H9 (cell line): ENCODE data around the gene STBD1. TPM values are rescaled to one million over a fixed set of nuclear protein-coding genes. Genes with fewer than 3 reads are reported as not detected.

Experiments used
- DNase-seq: peaks from one replicate; pipeline ENCODE4 v3.0.0-alpha.2; 2017
- H2AFZ ChIP-seq: one replicate; pipeline ENCODE4 v1.6.1; 2013; ENCODE audit warnings: mild to moderate bottlenecking, low read length, control low read depth, moderate library complexity
- H2AK5ac ChIP-seq: 2 replicates; pipeline ENCODE4 v1.6.1; 2013; ENCODE audit warnings: low read length, control low read depth, mixed read lengths; ENCODE audit not compliant: insufficient read length
- H2BK120ac ChIP-seq: one replicate; pipeline ENCODE4 v1.6.1; 2013; ENCODE audit warnings: low read depth, mild to moderate bottlenecking, low read length, control low read depth, inconsistent platforms; ENCODE audit not compliant: poor library complexity, severe bottlenecking
- H2BK12ac ChIP-seq: 2 replicates; pipeline ENCODE4 v1.6.1; 2013; ENCODE audit warnings: low read length, control low read depth, mixed read lengths, low read depth; ENCODE audit not compliant: insufficient read length
- H2BK15ac ChIP-seq: 2 replicates; pipeline ENCODE4 v1.6.1; 2013; ENCODE audit warnings: low read depth, low read length, control low read depth
- H2BK20ac ChIP-seq: one replicate; pipeline ENCODE4 v1.6.1; 2013; ENCODE audit warnings: low read depth, mild to moderate bottlenecking, low read length, control low read depth, inconsistent platforms; ENCODE audit not compliant: poor library complexity, severe bottlenecking
- H2BK5ac ChIP-seq: 2 replicates; pipeline ENCODE4 v1.6.1; 2013; ENCODE audit warnings: low read length, control low read depth, mixed read lengths; ENCODE audit not compliant: insufficient read length
- H3K14ac ChIP-seq: 2 replicates; pipeline ENCODE4 v1.6.1; 2013; ENCODE audit warnings: low read length, control low read depth; ENCODE audit not compliant: insufficient read depth
- H3K18ac ChIP-seq: 2 replicates; pipeline ENCODE4 v1.6.1; 2013; ENCODE audit warnings: low read depth, mild to moderate bottlenecking, mixed read lengths, low read length, control low read depth; ENCODE audit not compliant: insufficient read length
- H3K23ac ChIP-seq: 2 replicates; pipeline ENCODE4 v1.6.1; 2013; ENCODE audit warnings: low read length, control low read depth, mixed read lengths, low read depth; ENCODE audit not compliant: insufficient read length
- H3K23me2 ChIP-seq: 2 replicates; pipeline ENCODE4 v1.6.1; 2013; ENCODE audit warnings: low read depth, mild to moderate bottlenecking, mixed read lengths, low read length, control low read depth; ENCODE audit not compliant: insufficient read length, poor library complexity, severe bottlenecking
- H3K27ac ChIP-seq: 2 replicates; pipeline ENCODE4 v1.5.1; 2013; ENCODE audit warnings: low read length, control low read depth, mixed read lengths, low read depth; ENCODE audit not compliant: insufficient read length
- H3K27me3 ChIP-seq: 2 replicates; pipeline ENCODE4 v1.6.1; 2013; ENCODE audit warnings: low read length, control low read depth, inconsistent platforms; ENCODE audit not compliant: insufficient read depth
- H3K4ac ChIP-seq: 2 replicates; pipeline ENCODE4 v1.6.1; 2013; ENCODE audit warnings: low read depth, mild to moderate bottlenecking, control low read depth, inconsistent platforms, low read length, moderate library complexity
- H3K4me1 ChIP-seq: 2 replicates; pipeline ENCODE4 v1.6.1; 2013; ENCODE audit warnings: low read length, control low read depth, inconsistent platforms; ENCODE audit not compliant: insufficient read depth
- H3K4me2 ChIP-seq: 2 replicates; pipeline ENCODE4 v1.6.1; 2013; ENCODE audit warnings: low read length, control low read depth, mixed read lengths; ENCODE audit not compliant: insufficient read length, insufficient read depth
- H3K56ac ChIP-seq: 2 replicates; pipeline ENCODE4 v1.6.1; 2013; ENCODE audit warnings: low read depth, mild to moderate bottlenecking, mixed read lengths, low read length, control low read depth; ENCODE audit not compliant: insufficient read length
- H3K79me1 ChIP-seq: 2 replicates; pipeline ENCODE4 v1.6.1; 2013; ENCODE audit warnings: low read depth, mild to moderate bottlenecking, moderate library complexity, low read length, control low read depth, inconsistent platforms; ENCODE audit not compliant: insufficient read depth, poor library complexity, severe bottlenecking
- H3K79me2 ChIP-seq: 2 replicates; pipeline ENCODE4 v1.6.1; 2013; ENCODE audit warnings: low read length, control low read depth, inconsistent platforms; ENCODE audit not compliant: insufficient read depth
- H3K9ac ChIP-seq: 2 replicates; pipeline ENCODE4 v1.6.1; 2013; ENCODE audit warnings: low read length, control low read depth, mixed read lengths; ENCODE audit not compliant: insufficient read length; ENCODE audit errors: extremely low read depth
- H3K9me3 ChIP-seq: one replicate; pipeline ENCODE4 v1.6.1; 2013; ENCODE audit warnings: low read depth, low read length, inconsistent platforms; ENCODE audit not compliant: control insufficient read depth
- H3T11ph ChIP-seq: one replicate; pipeline ENCODE4 v1.6.1; 2013; ENCODE audit warnings: mild to moderate bottlenecking, low read length, control low read depth, inconsistent platforms
- H4K20me1 ChIP-seq: one replicate; pipeline ENCODE4 v1.6.1; 2013; ENCODE audit not compliant: control insufficient read depth, insufficient read length, insufficient read depth
- H4K5ac ChIP-seq: 2 replicates; pipeline ENCODE4 v1.6.1; 2013; ENCODE audit warnings: low read depth, mild to moderate bottlenecking, mixed read lengths, low read length, control low read depth; ENCODE audit not compliant: insufficient read length
- H4K8ac ChIP-seq: replicated peaks from 2 replicates; pipeline ENCODE4 v1.6.1; 2013; ENCODE audit warnings: low read length, control low read depth, mixed read lengths, low read depth; ENCODE audit not compliant: insufficient read length
- H4K91ac ChIP-seq: 2 replicates; pipeline ENCODE4 v1.6.1; 2013; ENCODE audit warnings: low read depth, mild to moderate bottlenecking, moderate library complexity, mixed read lengths, low read length, control low read depth; ENCODE audit not compliant: insufficient read length
- H3K27ac Mint-ChIP-seq, 3 experiments: 2 replicates in 2 of 3; 3 replicates in 1 of 3; pipeline ENCODE4 v1.8.0; 2020 to 2021; ENCODE audit warnings: mixed read lengths in 3 of 3, mild to moderate bottlenecking in 1 of 3, moderate library complexity in 1 of 3
- H3K27me3 Mint-ChIP-seq: 2 replicates; pipeline ENCODE4 v1.8.0; 2021; ENCODE audit warnings: low read depth, mild to moderate bottlenecking, moderate library complexity, mixed read lengths
- H3K36me3 Mint-ChIP-seq, 3 experiments: 2 replicates in 2 of 3; 3 replicates in 1 of 3; pipeline ENCODE4 v1.8.0; 2020 to 2021; ENCODE audit warnings: low read depth in 3 of 3, mixed read lengths in 3 of 3; ENCODE audit not compliant: insufficient read depth in 1 of 3
- H3K4me1 Mint-ChIP-seq, 2 experiments: 2 replicates each; pipeline ENCODE4 v1.8.0; 2020; ENCODE audit warnings: mixed read lengths in 2 of 2
- H3K4me3 Mint-ChIP-seq, 2 experiments: 2 replicates in 1 of 2; 3 replicates in 1 of 2; pipeline ENCODE4 v1.8.0; 2020 to 2021; ENCODE audit warnings: mild to moderate bottlenecking in 2 of 2, mixed read lengths in 2 of 2, moderate library complexity in 1 of 2
- H3K9me3 Mint-ChIP-seq, 2 experiments: 2 replicates in 1 of 2; 3 replicates in 1 of 2; pipeline ENCODE4 v1.8.0; 2020; ENCODE audit warnings: mild to moderate bottlenecking in 2 of 2, mixed read lengths in 2 of 2, moderate library complexity in 1 of 2
- WGBS: extraction: QIAGEN DNeasy Blood & Tissue Kit; methylation state at CpG from one replicate; pipeline ENCODE4 v1.1.7; 2013; ENCODE audit warnings: missing lambda C conversion rate, low lambda C conversion rate, mixed read lengths; ENCODE audit not compliant: insufficient read length; ENCODE audit errors: extremely low coverage; 5-methylcytosine and 5-hydroxymethylcytosine counted together
- total RNA-seq: library from RNA; stranded (reverse); gene quantifications from 2 replicates; pipeline ENCODE4 v1.2.1, GENCODE V29; 2021
- TF ChIP-seq, protein P1 (sequence below): fragments of 200-600 bp; sonication (generic); conservative IDR thresholded peaks from 3 replicates; pipeline ENCODE4 v1.8.0; 2021; ENCODE audit warnings: antibody characterized with exemption, mild to moderate bottlenecking

The STBD1 gene
- total RNA-seq, 1 experiment from 2014 or later, result 1.1 TPM

DNA sequence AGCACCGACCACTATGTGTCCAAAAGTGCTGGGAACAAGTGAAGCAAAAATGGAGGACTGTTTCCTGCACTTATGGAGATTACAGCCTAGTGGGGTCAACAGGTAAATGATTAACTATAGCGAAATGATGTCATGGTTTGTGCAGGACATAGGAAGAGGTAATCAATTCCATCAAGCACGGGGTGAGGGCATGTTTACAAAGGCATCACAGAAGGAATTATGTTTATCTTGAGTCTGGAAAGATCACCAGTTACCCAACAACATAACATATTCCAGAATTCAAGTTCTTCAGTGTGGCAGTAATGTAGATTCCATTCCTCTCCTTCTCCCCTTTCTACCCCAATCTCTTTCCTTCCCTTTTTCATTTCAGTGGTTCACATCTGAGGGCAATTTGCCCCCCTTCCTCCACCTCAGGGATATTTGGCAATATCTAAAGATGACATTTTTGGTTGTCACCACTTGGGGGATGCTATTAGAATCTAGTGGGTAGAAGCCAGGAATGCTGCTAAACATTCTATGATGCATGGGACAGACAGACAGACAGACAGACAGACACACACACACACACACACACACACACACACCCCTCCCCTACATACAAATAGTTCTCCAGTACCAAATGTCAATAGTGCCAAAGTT, 30.9 kb upstream of the STBD1 start:
- Histone ChIP-seq H2BK5ac (no peak overlapping the region), H2BK20ac (no peak overlapping the region), H3K56ac (no peak overlapping the region), H3K9me3 (no peaks in the 10 kb centered on the region), H2BK120ac (no peak overlapping the region), H3T11ph (no peak overlapping the region), H3K18ac (no peak overlapping the region), H4K5ac (no peak overlapping the region), H3K4ac (no peak overlapping the region), H3K23me2 (no peaks in the 10 kb centered on the region), H4K8ac (no peak overlapping the region), H2AK5ac (no peak overlapping the region), H3K79me2 (no peaks in the 10 kb centered on the region), H3K4me1 (no peaks in the 10 kb centered on the region), H3K4me2 (no peak overlapping the region), H3K79me1 (no peaks in the 10 kb centered on the region), H4K20me1 (no peaks in the 10 kb centered on the region), H3K27ac (no peak overlapping the region), H3K9ac (no peak overlapping the region), H3K27me3 (no peaks in the 10 kb centered on the region), H4K91ac (no peak overlapping the region), H2AFZ (no peak overlapping the region), H2BK15ac (no peak overlapping the region), H3K14ac (no peak overlapping the region), H2BK12ac (no peak overlapping the region), H3K23ac (no peak overlapping the region)
- TF ChIP-seq, protein P1, sequence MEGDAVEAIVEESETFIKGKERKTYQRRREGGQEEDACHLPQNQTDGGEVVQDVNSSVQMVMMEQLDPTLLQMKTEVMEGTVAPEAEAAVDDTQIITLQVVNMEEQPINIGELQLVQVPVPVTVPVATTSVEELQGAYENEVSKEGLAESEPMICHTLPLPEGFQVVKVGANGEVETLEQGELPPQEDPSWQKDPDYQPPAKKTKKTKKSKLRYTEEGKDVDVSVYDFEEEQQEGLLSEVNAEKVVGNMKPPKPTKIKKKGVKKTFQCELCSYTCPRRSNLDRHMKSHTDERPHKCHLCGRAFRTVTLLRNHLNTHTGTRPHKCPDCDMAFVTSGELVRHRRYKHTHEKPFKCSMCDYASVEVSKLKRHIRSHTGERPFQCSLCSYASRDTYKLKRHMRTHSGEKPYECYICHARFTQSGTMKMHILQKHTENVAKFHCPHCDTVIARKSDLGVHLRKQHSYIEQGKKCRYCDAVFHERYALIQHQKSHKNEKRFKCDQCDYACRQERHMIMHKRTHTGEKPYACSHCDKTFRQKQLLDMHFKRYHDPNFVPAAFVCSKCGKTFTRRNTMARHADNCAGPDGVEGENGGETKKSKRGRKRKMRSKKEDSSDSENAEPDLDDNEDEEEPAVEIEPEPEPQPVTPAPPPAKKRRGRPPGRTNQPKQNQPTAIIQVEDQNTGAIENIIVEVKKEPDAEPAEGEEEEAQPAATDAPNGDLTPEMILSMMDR, result no peak
- Mint-ChIP-seq H3K4me1 (no peaks in the 10 kb centered on the region), H3K27ac (no peak overlapping the region), H3K9me3 (no peaks in the 10 kb centered on the region; a peak in 1 of 5 replicates), H3K27me3 (no peaks in the 10 kb centered on the region), H3K4me3 (no peak overlapping the region), H3K36me3 (no peaks in the 10 kb centered on the region)
- no peak for DNase-seq
- WGBS, result no CpG with 5 or more reads among the region's 3 CpGs
